ENCODE data around the gene ELL3. TPM values are rescaled to one million over a fixed set of nuclear protein-coding genes. Genes with fewer than 3 reads are reported as not detected.

Gene ELL3
- polyA plus RNA-seq, 1 donor (not counting 4 experiments of a cell fraction or from before 2014, with no cell fraction given) = 17.9 TPM

DNA sequence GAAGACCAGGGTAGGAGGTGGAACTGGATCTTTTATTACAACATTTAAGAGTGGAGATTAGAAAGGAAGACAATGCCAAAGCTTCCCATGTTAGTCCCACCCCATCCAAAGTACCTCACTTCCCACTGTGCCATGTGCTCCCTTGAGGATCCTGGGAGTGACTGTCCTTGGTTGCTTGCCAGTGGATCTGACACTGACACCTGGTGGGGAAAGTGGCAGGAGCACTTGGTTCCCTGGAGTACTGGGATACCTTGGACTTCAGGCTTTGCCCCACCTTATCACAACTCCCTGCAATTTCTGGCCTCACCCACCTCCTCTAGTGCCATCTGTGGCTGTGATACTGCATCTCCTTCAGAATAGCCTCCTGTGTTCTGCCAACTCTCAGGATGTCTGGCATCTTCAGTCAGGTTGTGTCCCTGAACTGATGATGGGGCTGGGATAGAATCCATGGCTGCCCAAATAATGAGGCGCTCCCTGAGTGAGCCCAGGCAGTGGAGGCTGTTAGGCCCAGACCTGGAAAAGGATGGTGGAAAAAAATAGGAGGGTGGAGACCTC is 1.3 kb downstream of the ELL3 start:
- H3K27me3 ChIP-seq (ENCODE audit: control insufficient read depth, extremely low read depth, insufficient read depth, low read length) = no peaks in the 10 kb centered on the region
- peak overlapping the region; percentile 48 to 92 (median 82) for H3K4me3 ChIP-seq (ENCODE audit: control insufficient read depth in 2 of 3, extremely low read depth in 1 of 3, insufficient read depth in 2 of 3, low read depth in 1 of 3, low read length in 3 of 3)
- TF ChIP-seq, protein P1, sequence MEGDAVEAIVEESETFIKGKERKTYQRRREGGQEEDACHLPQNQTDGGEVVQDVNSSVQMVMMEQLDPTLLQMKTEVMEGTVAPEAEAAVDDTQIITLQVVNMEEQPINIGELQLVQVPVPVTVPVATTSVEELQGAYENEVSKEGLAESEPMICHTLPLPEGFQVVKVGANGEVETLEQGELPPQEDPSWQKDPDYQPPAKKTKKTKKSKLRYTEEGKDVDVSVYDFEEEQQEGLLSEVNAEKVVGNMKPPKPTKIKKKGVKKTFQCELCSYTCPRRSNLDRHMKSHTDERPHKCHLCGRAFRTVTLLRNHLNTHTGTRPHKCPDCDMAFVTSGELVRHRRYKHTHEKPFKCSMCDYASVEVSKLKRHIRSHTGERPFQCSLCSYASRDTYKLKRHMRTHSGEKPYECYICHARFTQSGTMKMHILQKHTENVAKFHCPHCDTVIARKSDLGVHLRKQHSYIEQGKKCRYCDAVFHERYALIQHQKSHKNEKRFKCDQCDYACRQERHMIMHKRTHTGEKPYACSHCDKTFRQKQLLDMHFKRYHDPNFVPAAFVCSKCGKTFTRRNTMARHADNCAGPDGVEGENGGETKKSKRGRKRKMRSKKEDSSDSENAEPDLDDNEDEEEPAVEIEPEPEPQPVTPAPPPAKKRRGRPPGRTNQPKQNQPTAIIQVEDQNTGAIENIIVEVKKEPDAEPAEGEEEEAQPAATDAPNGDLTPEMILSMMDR (optimal IDR thresholded peaks at IDR 0.05 in 1 of 3, IDR thresholded peaks at IDR 0.05 in 1 of 3, conservative IDR thresholded peaks at IDR 0.05 in 1 of 3; ENCODE audit: extremely low read depth in 1 of 3, insufficient read depth in 2 of 3, low read length in 3 of 3) = peak; percentile 76 to 90 (median 85)
- no peak for TF ChIP-seq EZH2 (IDR thresholded peaks at IDR 0.05; ENCODE audit: low read length)
- FAIRE-seq (peak; percentile 87), DNase-seq (ENCODE audit: low read depth, low spot score) (peak; percentile 74)
- peak overlapping the region; percentile 35 for H2AFZ ChIP-seq (ENCODE audit: control insufficient read depth, low read length)
- no peaks in the 10 kb centered on the region for H3K79me2 ChIP-seq (ENCODE audit: control insufficient read depth, insufficient read depth, low read length)
- no peaks in the 10 kb centered on the region for H4K20me1 ChIP-seq (ENCODE audit: control insufficient read depth, extremely low read depth, insufficient read depth, low read length)
- peaks cover 9 to 22% of the 10 kb centered on the region in 2 experiments for H3K36me3 ChIP-seq (ENCODE audit: control insufficient read depth in 2 of 2, extremely low read depth in 1 of 2, insufficient read depth in 2 of 2, low read length in 2 of 2)
- H3K9ac ChIP-seq (ENCODE audit: control insufficient read depth, extremely low read depth, insufficient read depth, low read length) = peak overlapping the region; percentile 87
- dilution Hi-C loops (cut with MboI; ENCODE audit: extremely low pct_ligation_motif_present, low sequenced_read_pairs) = no loop called here
- no peaks in the 10 kb centered on the region for H3K9me1 ChIP-seq (ENCODE audit: control insufficient read depth, extremely low read depth, insufficient read depth, low read length)
- peak overlapping the region; percentile 97 for H3K4me2 ChIP-seq (ENCODE audit: control insufficient read depth, extremely low read depth, insufficient read depth, low read depth, low read length)
- no peaks in the 10 kb centered on the region for H3K9me3 ChIP-seq (ENCODE audit: control insufficient read depth, low read depth, low read length)
- H3K27ac ChIP-seq (ENCODE audit: control insufficient read depth, insufficient read depth, low read length) = peak overlapping the region; percentile 55
- peaks cover 20% of the 10 kb centered on the region for H3K4me1 ChIP-seq (ENCODE audit: control insufficient read depth, extremely low read depth, insufficient read depth, low read length)

DNA sequence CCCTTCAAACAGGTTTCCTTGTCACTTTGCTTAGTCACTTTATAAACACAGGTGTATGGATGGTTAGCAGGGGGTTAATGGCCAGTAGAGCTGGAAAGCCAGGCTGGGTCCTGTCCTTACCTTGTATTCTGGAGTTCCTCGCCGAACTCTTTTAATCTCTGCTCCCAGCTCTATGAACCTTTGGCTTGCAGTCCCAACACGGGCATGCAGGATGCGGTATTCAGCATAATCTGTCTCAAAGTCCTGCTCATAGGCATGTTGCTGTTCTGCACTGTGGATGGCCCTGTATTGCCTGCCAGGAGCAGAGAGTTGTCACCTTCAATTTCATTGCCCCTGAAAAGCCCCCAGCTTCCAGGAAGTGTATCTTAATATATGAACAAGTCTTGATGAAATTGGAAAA is 2.7 kb downstream of the ELL3 start:
- H3K27ac ChIP-seq (ENCODE audit: control insufficient read depth, insufficient read depth, low read length) = no peak overlapping the region
- FAIRE-seq (no peak), DNase-seq (ENCODE audit: low read depth, low spot score) (no peak)
- H4K20me1 ChIP-seq (ENCODE audit: control insufficient read depth, extremely low read depth, insufficient read depth, low read length) = no peaks in the 10 kb centered on the region
- peaks cover 20% of the 10 kb centered on the region for H3K4me1 ChIP-seq (ENCODE audit: control insufficient read depth, extremely low read depth, insufficient read depth, low read length)
- H3K9me1 ChIP-seq (ENCODE audit: control insufficient read depth, extremely low read depth, insufficient read depth, low read length) = no peaks in the 10 kb centered on the region
- H3K9ac ChIP-seq (ENCODE audit: control insufficient read depth, extremely low read depth, insufficient read depth, low read length) = no peak overlapping the region
- no peaks in the 10 kb centered on the region for H3K9me3 ChIP-seq (ENCODE audit: control insufficient read depth, low read depth, low read length)
- no peak overlapping the region for H2AFZ ChIP-seq (ENCODE audit: control insufficient read depth, low read length)
- dilution Hi-C loops (cut with MboI; ENCODE audit: extremely low pct_ligation_motif_present, low sequenced_read_pairs) = no loop called here
- TF ChIP-seq EZH2 (IDR thresholded peaks at IDR 0.05; ENCODE audit: low read length) = no peak
- TF ChIP-seq, protein P1 (optimal IDR thresholded peaks at IDR 0.05 in 1 of 3, IDR thresholded peaks at IDR 0.05 in 1 of 3, conservative IDR thresholded peaks at IDR 0.05 in 1 of 3; ENCODE audit: extremely low read depth in 1 of 3, insufficient read depth in 2 of 3, low read length in 3 of 3) = no peak
- no peak overlapping the region for H3K4me2 ChIP-seq (ENCODE audit: control insufficient read depth, extremely low read depth, insufficient read depth, low read depth, low read length)
- no peak overlapping the region for H3K4me3 ChIP-seq (ENCODE audit: control insufficient read depth in 2 of 3, extremely low read depth in 1 of 3, insufficient read depth in 2 of 3, low read depth in 1 of 3, low read length in 3 of 3)
- no peaks in the 10 kb centered on the region for H3K27me3 ChIP-seq (ENCODE audit: control insufficient read depth, extremely low read depth, insufficient read depth, low read length)
- H3K79me2 ChIP-seq (ENCODE audit: control insufficient read depth, insufficient read depth, low read length) = no peaks in the 10 kb centered on the region
- H3K36me3 ChIP-seq (ENCODE audit: control insufficient read depth in 2 of 2, extremely low read depth in 1 of 2, insufficient read depth in 2 of 2, low read length in 2 of 2) = peaks cover 15 to 36% of the 10 kb centered on the region in 2 experiments
